Naive thymus-derived CD4-positive, alpha-beta T cell (primary cell): ENCODE data around the gene DDX51. TPM values are rescaled to one million over a fixed set of nuclear protein-coding genes. Genes with fewer than 3 reads are reported as not detected.

Experiments used
- ATAC-seq: fragments of 150-1000 bp; cut with Tn5 transposase; 2 replicates; pipeline ENCODE4 v1.10.0; 2021; ENCODE audit warnings: mild to moderate bottlenecking, moderate library complexity
- CTCF ChIA-PET: fragments of 350-600 bp; sonication (Branson Sonifier 250); formaldehyde crosslinking; loops from one replicate; lab custom pipeline; 2021; ENCODE audit warnings: antibody characterized with exemption; lab: Charles Lee
- POLR2A ChIA-PET: fragments of 350-600 bp; sonication (Branson Sonifier 250); formaldehyde crosslinking; loops from one replicate; lab custom pipeline; 2021; ENCODE audit warnings: antibody characterized with exemption, inconsistent platforms; lab: Charles Lee
- DNase-seq, 9 donors: peaks; one replicate each; pipeline versions ENCODE4 v3.0.0 to v3.0.0-alpha.2; 2020 to 2022; ENCODE audit warnings: mixed read lengths in 1 of 9
- H3K27ac ChIP-seq: one replicate; pipeline ENCODE4 v1.7.0; 2013; ENCODE audit warnings: mild to moderate bottlenecking, low read depth, low read length, moderate library complexity
- H3K27me3 ChIP-seq, 2 donors: one replicate each; pipeline ENCODE4 v1.7.0; 2013; ENCODE audit warnings: low read length in 2 of 2, mild to moderate bottlenecking in 2 of 2, moderate library complexity in 2 of 2; ENCODE audit not compliant: control insufficient read depth in 2 of 2, insufficient read depth in 2 of 2
- H3K36me3 ChIP-seq, 3 experiments: 1 replicate in 2 of 3; 2 replicates in 1 of 3; pipeline ENCODE4 v1.7.0; 2013; ENCODE audit warnings: low read length in 3 of 3, mild to moderate bottlenecking in 3 of 3, moderate library complexity in 1 of 3; ENCODE audit not compliant: insufficient read depth in 3 of 3, control insufficient read depth in 2 of 3
- H3K4me1 ChIP-seq, 2 donors: one replicate each; pipeline ENCODE4 v1.7.0; 2013; ENCODE audit warnings: low read length in 2 of 2, mild to moderate bottlenecking in 2 of 2, moderate library complexity in 1 of 2; ENCODE audit not compliant: control insufficient read depth in 2 of 2, insufficient read depth in 2 of 2
- H3K4me3 ChIP-seq: 2 replicates; pipeline ENCODE4 v1.7.0; 2013; ENCODE audit warnings: mild to moderate bottlenecking, low read length
- H3K9me3 ChIP-seq, 3 experiments: 1 replicate in 2 of 3; 2 replicates in 1 of 3; pipeline ENCODE4 v1.7.0; 2013; ENCODE audit warnings: low read length in 3 of 3; ENCODE audit not compliant: control insufficient read depth in 2 of 3
- H3K27ac Mint-ChIP-seq, 9 donors: one replicate each; pipeline ENCODE4 v1.8.0; 2020 to 2022; ENCODE audit warnings: mixed read lengths in 9 of 9, mild to moderate bottlenecking in 8 of 9, moderate library complexity in 5 of 9, inconsistent platforms in 2 of 9
- H3K27me3 Mint-ChIP-seq, 5 donors: one replicate each; pipeline ENCODE4 v1.8.0; 2021 to 2022; ENCODE audit warnings: mixed read lengths in 5 of 5, mild to moderate bottlenecking in 1 of 5
- H3K36me3 Mint-ChIP-seq, 5 donors: one replicate each; pipeline ENCODE4 v1.8.0; 2020 to 2022; ENCODE audit warnings: mixed read lengths in 5 of 5, mild to moderate bottlenecking in 3 of 5, inconsistent platforms in 1 of 5
- H3K4me1 Mint-ChIP-seq, 7 donors: one replicate each; pipeline ENCODE4 v1.8.0; 2020 to 2022; ENCODE audit warnings: mixed read lengths in 7 of 7, mild to moderate bottlenecking in 3 of 7, inconsistent platforms in 1 of 7
- H3K4me3 Mint-ChIP-seq, 10 donors: one replicate each; pipeline ENCODE4 v1.8.0; 2020 to 2022; ENCODE audit warnings: mild to moderate bottlenecking in 10 of 10, mixed read lengths in 10 of 10, moderate library complexity in 6 of 10, inconsistent platforms in 2 of 10
- H3K9me3 Mint-ChIP-seq, 11 donors: one replicate each; pipeline ENCODE4 v1.8.0; 2020 to 2022; ENCODE audit warnings: mixed read lengths in 11 of 11, mild to moderate bottlenecking in 4 of 11, inconsistent platforms in 1 of 11, moderate library complexity in 1 of 11
- intact Hi-C, 2 donors: fragments of 100-400 bp; cut with micrococcal nuclease; formaldehyde crosslinking; loops; one replicate each; pipeline ENCODE4 v1.15.1; 2023
- polyA plus RNA-seq, 2 donors: library from polyadenylated mRNA; unstranded; fragments of 300-500 nt; fragmentation: Illumina TruSeq; gene quantifications; one replicate each; pipeline ENCODE4 v1.2.3, GENCODE V29; 2021
- total RNA-seq, 6 experiments: library from RNA in 5 of 6; stranded (reverse) in 5 of 6; gene quantifications; 1 replicate in 5 of 6; 2 replicates in 1 of 6; pipeline ENCODE4 v1.2.3 and lab custom pipeline; 2021 to 2026

Gene DDX51
- total RNA-seq (10 to 100 TPM; 33.2 to 54.8 (median 50.6) TPM), polyA plus RNA-seq (10 to 100 TPM in 1 of 2 donors, 1 to 10 TPM in 1; 8.8 to 15.6 TPM), total RNA-seq (lab: John Stamatoyannopoulos, UW) (88.6 reads per million, percentile 82 among the genes with 10 or more reads in this experiment)

- Histone ChIP-seq H3K27me3 (no peaks in the 10 kb centered on the region), H3K27ac (peak within 1 kb of the TSS; percentile 92), H3K4me1 (peaks cover 21 to 23% of the 10 kb centered on the region in 2 donors), H3K36me3 (peaks cover 0 to 67% (median 21%) of the 10 kb centered on the region in 3 experiments), H3K9me3 (no peaks in the 10 kb centered on the region), H3K4me3 (peak within 1 kb of the TSS; percentile 80)
- ATAC-seq, result peak; percentile 98
- peak; percentile 93 to 99 (median 96) for DNase-seq
- peaks cover 0 to 4% (median 0%) of the 10 kb centered on the region in 11 donors for H3K9me3 Mint-ChIP-seq
- H3K4me1 Mint-ChIP-seq, result peaks cover 21 to 38% (median 29%) of the 10 kb centered on the region in 7 donors
- CTCF ChIA-PET, result interaction anchor here (1.3 kb wide), 1 partner anchor 10 kb away, joined by 4 read pairs; no protein-coding TSS in a partner anchor
- H3K4me3 Mint-ChIP-seq, result peak within 1 kb of the TSS; percentile 85 to 97 (median 90)
- POLR2A ChIA-PET, result interaction anchor here (1.3 kb wide), 1 partner anchor 42 kb away, joined by 8 read pairs; no protein-coding TSS in a partner anchor
- intact Hi-C loops, result loop anchor here (1.0 to 5.0 kb wide), 6 partner anchors 45 to 345 kb away; no protein-coding TSS in a partner anchor
- peaks cover 0 to 9% (median 3%) of the 10 kb centered on the region in 5 donors for H3K36me3 Mint-ChIP-seq
- peaks cover 0 to 2% (median 0%) of the 10 kb centered on the region in 5 donors for H3K27me3 Mint-ChIP-seq
- H3K27ac Mint-ChIP-seq, result peak within 1 kb of the TSS; percentile 83 to 99 (median 96)
Measured at GRCh38 chr12:132144115-132144809, at the start of gene DDX51, which contains the start of gene NOC4L. TSS of gene DDX51 (minus strand) at chr12:132144319. CDS start at chr12:132144296, 23 bp downstream. TSS of gene NOC4L (plus strand) at chr12:132144457. CDS start at chr12:132144489, 32 bp downstream.

- Histone ChIP-seq H3K9me3 (peaks cover 0 to 28% (median 5%) of the 10 kb centered on the region in 3 experiments), H3K4me3 (no peak overlapping the region), H3K27ac (no peak overlapping the region), H3K4me1 (peaks cover 9 to 20% of the 10 kb centered on the region in 2 donors), H3K36me3 (no peaks in the 10 kb centered on the region), H3K27me3 (no peaks in the 10 kb centered on the region)
- ATAC-seq (no peak), DNase-seq (no peak)
- Mint-ChIP-seq H3K4me3 (peak overlapping the region in 3 of 10 donors; percentile 36 to 88 (median 49)), H3K9me3 (peaks cover 0 to 22% (median 10%) of the 10 kb centered on the region in 11 donors), H3K27me3 (peaks cover 0 to 2% (median 0%) of the 10 kb centered on the region in 5 donors), H3K4me1 (peaks cover 5 to 34% (median 21%) of the 10 kb centered on the region in 7 donors), H3K36me3 (peaks cover 3 to 20% (median 6%) of the 10 kb centered on the region in 5 donors), H3K27ac (peak overlapping the region in 1 of 9 donors; percentile 13)
- ChIA-PET POLR2A (interaction anchor here (0.7 kb wide), 1 partner anchor 13 kb away, joined by 3 read pairs; no protein-coding TSS in a partner anchor), CTCF (no interaction called here)
- intact Hi-C loops, result no loop called here
Measured at GRCh38 chr12:132191715-132192553, 47.8 kb upstream of the DDX51 start.

- Histone ChIP-seq H3K36me3 (no peaks in the 10 kb centered on the region), H3K27ac (peak overlapping the region; percentile 82), H3K27me3 (no peaks in the 10 kb centered on the region), H3K4me1 (peaks cover 12 to 30% of the 10 kb centered on the region in 2 donors), H3K4me3 (no peak overlapping the region), H3K9me3 (peaks cover 0 to 30% (median 5%) of the 10 kb centered on the region in 3 experiments)
- peaks cover 0 to 3% (median 0%) of the 10 kb centered on the region in 5 donors for H3K27me3 Mint-ChIP-seq
- ChIA-PET CTCF (no interaction called here), POLR2A (interaction anchor here (2.3 to 4.6 kb wide), 2 partner anchors 12 to 37 kb away, joined by 9 to 43 read pairs; no protein-coding TSS in a partner anchor)
- peak overlapping the region in 6 of 9 donors; percentile 10 to 96 (median 52) for H3K27ac Mint-ChIP-seq
- peak overlapping the region; percentile 2 to 97 (median 44) for H3K4me3 Mint-ChIP-seq
- peaks cover 0 to 27% (median 10%) of the 10 kb centered on the region in 11 donors for H3K9me3 Mint-ChIP-seq
- ATAC-seq (no peak), DNase-seq (no peak)
- intact Hi-C loops, result no loop called here
- peaks cover 9 to 43% (median 30%) of the 10 kb centered on the region in 7 donors for H3K4me1 Mint-ChIP-seq
- H3K36me3 Mint-ChIP-seq, result peaks cover 3 to 21% (median 6%) of the 10 kb centered on the region in 5 donors
Measured at GRCh38 chr12:132190834-132191500, 46.8 kb upstream of the DDX51 start.

- peak overlapping the region; percentile 80 to 99 (median 96) for H3K4me3 Mint-ChIP-seq
- peaks cover 0 to 6% (median 0%) of the 10 kb centered on the region in 5 donors for H3K27me3 Mint-ChIP-seq
- intact Hi-C loops, result no loop called here
- peaks cover 19 to 35% of the 10 kb centered on the region in 2 donors for H3K4me1 ChIP-seq
- ChIA-PET POLR2A (interaction anchor here (1.4 to 4.6 kb wide), 4 partner anchors 11 to 37 kb away, joined by 6 to 43 read pairs (median 11); no protein-coding TSS in a partner anchor), CTCF (interaction anchor here (1.0 to 1.2 kb wide), 2 partner anchors 29 to 37 kb away, joined by 3 to 5 read pairs; no protein-coding TSS in a partner anchor)
- H3K27me3 ChIP-seq, result no peaks in the 10 kb centered on the region
- H3K36me3 ChIP-seq, result no peaks in the 10 kb centered on the region
- DNase-seq (peak in 1 of 9 donors; percentile 21), ATAC-seq (no peak)
- peaks cover 0 to 34% (median 12%) of the 10 kb centered on the region in 11 donors for H3K9me3 Mint-ChIP-seq
- peaks cover 15 to 51% (median 38%) of the 10 kb centered on the region in 7 donors for H3K4me1 Mint-ChIP-seq
- peak overlapping the region; percentile 63 for H3K4me3 ChIP-seq
- H3K27ac Mint-ChIP-seq, result peak overlapping the region; percentile 86 to 99 (median 96)
- peaks cover 3 to 21% (median 11%) of the 10 kb centered on the region in 5 donors for H3K36me3 Mint-ChIP-seq
- H3K27ac ChIP-seq, result peak overlapping the region; percentile 82
- peaks cover 0 to 30% (median 5%) of the 10 kb centered on the region in 3 experiments for H3K9me3 ChIP-seq
Measured at GRCh38 chr12:132190012-132190755, 46.1 kb upstream of the DDX51 start.

- Histone ChIP-seq H3K27me3 (no peaks in the 10 kb centered on the region), H3K4me1 (peaks cover 20 to 39% of the 10 kb centered on the region in 2 donors)
- intact Hi-C loops, result loop anchor here (1.0 to 5.0 kb wide), 11 partner anchors 10 to 498 kb away; partner anchors contain the start of genes DDX51 (in 2 of the 2), NOC4L (in 2 of the 2), FBRSL1 (in 1 of the 2) and POLE (in 1 of the 2)
Measured at GRCh38 chr12:132189378-132190011, 45.4 kb upstream of the DDX51 start.

More at GRCh38 chr12:132189378-132190011, 45.4 kb upstream of the DDX51 start:
- peak overlapping the region; percentile 82 for H3K27ac ChIP-seq
- Mint-ChIP-seq H3K36me3 (peaks cover 3 to 21% (median 13%) of the 10 kb centered on the region in 5 donors), H3K9me3 (peaks cover 0 to 38% (median 15%) of the 10 kb centered on the region in 11 donors), H3K27ac (peak overlapping the region; percentile 86 to 99 (median 96)), H3K27me3 (peaks cover 0 to 7% (median 0%) of the 10 kb centered on the region in 5 donors), H3K4me1 (peaks cover 15 to 55% (median 40%) of the 10 kb centered on the region in 7 donors), H3K4me3 (peak overlapping the region; percentile 80 to 99 (median 96))
- CTCF ChIA-PET, result interaction anchor here (1.0 to 1.2 kb wide), 2 partner anchors 29 to 36 kb away, joined by 3 to 5 read pairs; no protein-coding TSS in a partner anchor
- DNase-seq, result peak; percentile 86 to 95 (median 93)
- H3K36me3 ChIP-seq, result no peaks in the 10 kb centered on the region
- peak overlapping the region; percentile 71 for H3K4me3 ChIP-seq
- POLR2A ChIA-PET, result interaction anchor here (0.7 to 4.6 kb wide), 7 partner anchors 10 to 266 kb away, joined by 3 to 43 read pairs (median 6); no protein-coding TSS in a partner anchor
- ATAC-seq, result peak; percentile 93
- H3K9me3 ChIP-seq, result peaks cover 0 to 28% (median 5%) of the 10 kb centered on the region in 3 experiments
